HG03442 (cell line): ENCODE measurements around the gene RAB31.
A peak's percentile ranks its signal among the peaks of the same experiment; 100 is the strongest.
"Not testable (repeated sequence)": the region's sequence is repeated elsewhere in the genome, so short reads cannot be mapped to it uniquely, and the experiment has no call there.

Experiments used
- ATAC-seq: cut with Tn5 transposase; IDR thresholded peaks from one replicate; pipeline ENCODE4 v1.9.1; 2021; ENCODE audit warnings: mild to moderate bottlenecking, moderate library complexity; ENCODE audit not compliant: unreplicated experiment

Gene RAB31

DNA sequence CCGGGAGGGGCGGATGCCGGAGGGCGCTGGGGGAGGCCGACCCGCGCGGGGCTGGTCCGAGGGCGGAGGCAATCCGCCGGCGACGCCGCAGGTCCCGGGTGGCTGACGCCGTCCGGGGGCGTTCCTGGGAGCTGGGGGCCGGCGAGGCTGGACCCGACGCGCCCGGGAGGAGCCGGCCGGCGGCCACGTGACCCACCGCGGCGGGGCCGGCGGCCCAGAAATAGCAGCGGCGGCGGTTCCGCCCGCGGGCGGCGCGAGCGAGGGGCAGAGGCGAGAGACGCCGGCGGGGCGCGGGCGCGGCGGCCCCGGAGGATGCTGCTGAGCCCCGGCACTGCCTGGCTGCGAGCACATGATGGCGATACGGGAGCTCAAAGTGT is at the start of gene RAB31:
Gene RAB31, plus strand, starts transcription at position 245 of the 377 bp plus-strand sequence. Its CDS starts 105 bp downstream, at position 350.
- ATAC-seq: peak; percentile 47

DNA sequence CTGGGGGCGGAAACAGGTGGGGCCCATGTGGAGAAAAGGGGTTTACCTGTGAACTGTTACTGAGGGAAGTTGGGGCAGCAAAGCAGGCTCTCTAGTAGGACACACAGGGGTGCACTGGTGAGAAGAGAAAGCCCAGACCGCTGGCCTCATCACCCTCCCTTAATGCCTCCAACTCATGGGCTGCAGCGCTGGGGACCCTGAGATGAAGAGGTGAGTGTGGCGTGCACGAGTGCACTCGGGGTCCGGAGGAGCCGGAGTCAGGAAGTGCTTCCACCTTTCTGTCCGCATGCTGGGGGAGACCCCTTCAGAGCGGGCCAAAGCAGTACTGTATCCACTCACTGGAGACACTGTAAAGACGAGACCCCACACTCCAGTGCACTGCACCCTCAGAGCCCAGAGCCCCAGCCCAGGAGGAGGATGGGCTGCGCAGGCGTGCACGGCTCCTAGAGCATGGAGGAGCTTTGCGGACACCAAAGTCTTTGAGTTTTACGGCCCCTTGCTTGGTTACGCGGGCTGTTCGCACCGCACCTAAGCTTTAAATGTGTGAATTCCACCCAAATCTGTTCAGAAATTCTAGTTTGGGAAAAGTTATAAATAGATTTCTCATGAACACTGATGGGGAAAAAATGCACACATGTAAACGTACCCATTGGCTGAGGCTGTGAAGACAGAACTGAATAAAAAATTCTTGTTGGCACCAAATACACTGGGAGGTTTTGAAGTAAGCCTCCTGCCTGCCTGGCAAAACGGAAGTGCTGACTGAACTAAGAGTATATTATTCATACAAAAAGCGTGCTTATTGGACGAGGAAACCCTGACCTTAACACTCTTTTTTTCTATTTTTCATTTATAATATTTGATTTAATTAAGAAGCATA is 48.4 kb upstream of the RAB31 start:
- ATAC-seq: no peak

DNA sequence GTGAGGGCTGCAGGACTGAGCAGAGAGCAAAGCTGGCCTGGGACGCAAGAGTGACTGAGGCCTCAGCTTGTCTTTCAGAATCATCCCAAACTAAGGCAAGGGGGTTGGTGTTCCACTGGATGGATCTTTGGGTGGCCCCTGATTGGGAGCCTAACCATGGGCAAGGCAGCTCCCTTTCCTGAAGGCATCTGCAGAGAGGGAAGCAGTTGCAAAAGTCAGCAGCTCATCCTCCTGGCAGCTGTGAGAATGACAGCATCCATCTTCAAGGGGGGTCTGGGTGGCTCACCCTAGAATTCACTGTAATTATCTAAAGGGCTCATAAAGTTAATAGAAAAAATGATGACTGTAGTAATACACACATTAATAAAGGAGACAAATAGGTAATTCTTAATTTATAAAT is 46.5 kb upstream of the RAB31 start:
- ATAC-seq: no peak

GRCh38 chr18:9663377-9663776 is 44.7 kb upstream of the RAB31 start:
- no peak for ATAC-seq

- no peak for ATAC-seq
Measured at GRCh38 chr18:9665314-9665713, 42.8 kb upstream of the RAB31 start.

DNA sequence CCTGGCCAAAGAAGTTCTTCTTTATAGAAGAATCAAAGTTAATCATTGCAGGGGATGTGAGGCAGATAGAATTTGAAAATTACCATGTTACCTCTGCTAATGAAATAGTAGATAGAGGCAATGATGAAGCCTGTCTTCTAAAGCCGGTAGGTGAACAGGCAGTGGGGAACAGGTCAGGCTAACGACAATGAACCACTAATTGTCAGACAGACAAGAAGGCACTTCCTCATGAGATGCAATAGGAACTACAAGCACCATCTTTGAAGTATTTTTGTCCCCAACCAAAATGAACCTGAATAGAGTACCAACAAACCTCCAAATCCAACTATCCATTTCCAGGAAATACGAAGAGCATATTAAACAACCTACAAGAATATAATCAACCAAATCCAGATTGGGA is 41.6 kb upstream of the RAB31 start:
- ATAC-seq: no peak

GRCh38 chr18:9669016-9669415 is 39.1 kb upstream of the RAB31 start:
- ATAC-seq: no peak

- no peak for ATAC-seq
Measured at GRCh38 chr18:9671214-9671613, 36.9 kb upstream of the RAB31 start.

- ATAC-seq: peak; percentile 93
Measured at GRCh38 chr18:9673296-9674251, 34.5 kb upstream of the RAB31 start.

DNA sequence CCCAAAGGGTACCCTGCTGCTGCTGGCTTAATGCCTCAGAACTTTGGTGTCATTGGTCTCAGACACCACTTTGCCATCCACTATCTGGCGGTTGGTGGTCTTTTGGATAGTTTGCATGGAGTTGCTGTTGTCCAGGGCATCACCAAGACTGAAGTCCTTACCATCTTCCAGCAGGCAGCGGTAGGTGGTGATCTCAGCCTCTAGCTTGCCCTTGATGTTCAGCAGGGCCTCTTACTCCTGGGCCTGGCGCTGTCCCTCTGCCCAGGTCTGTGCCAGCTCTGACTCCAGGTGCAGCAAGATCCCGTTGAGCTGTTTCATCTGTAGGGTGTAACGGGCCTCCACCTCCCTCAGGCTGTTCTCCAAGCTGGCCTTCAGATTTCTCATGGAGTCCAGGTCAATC is 29.9 kb upstream of the RAB31 start:
- ATAC-seq: not testable (repeated sequence)

- ATAC-seq: no peak
Measured at GRCh38 chr18:9679125-9679524, 29.0 kb upstream of the RAB31 start.

DNA sequence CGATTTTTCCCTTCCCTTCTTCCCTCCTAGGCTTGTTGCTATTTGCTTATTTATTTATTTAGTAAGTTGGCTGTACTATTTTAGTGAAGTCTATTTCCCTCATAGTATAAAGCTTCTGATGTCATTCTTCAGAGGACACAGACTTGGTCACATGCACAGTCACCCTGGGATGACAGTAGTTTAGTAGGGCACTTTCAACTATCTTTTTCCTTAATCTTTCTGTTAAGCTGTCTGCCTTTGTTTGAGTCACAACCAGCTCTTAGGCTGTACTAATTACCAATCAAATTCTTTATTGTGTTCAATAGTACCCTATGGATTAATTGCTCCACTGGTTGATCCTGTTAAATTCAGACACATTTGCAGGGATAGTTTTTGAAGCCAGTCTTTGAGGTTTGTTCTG is 26.9 kb upstream of the RAB31 start:
- no peak for ATAC-seq

DNA sequence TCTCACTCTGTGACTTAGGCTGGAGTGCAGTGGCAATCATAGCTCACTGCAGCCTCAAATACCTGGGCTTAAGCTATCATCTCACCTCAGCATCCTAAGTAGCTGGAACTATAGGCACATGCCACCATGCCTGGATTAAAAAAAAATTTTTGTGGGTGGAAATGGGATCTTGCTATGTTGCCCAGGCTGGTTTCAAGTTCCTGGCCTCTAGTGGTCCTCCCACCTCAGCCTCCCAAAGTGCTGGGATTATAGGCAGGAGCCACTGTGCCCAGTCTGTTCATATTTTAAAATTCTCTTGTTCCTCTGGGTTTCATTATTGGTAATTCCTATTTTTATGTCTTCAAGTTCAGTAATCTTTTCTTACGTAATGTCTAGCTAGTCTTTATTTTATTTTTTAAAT is 25.5 kb upstream of the RAB31 start:
- no peak for ATAC-seq

- no peak for ATAC-seq
Measured at GRCh38 chr18:9683418-9684396, 24.4 kb upstream of the RAB31 start.

- ATAC-seq: no peak
Measured at GRCh38 chr18:9684881-9685614, 23.1 kb upstream of the RAB31 start.

DNA sequence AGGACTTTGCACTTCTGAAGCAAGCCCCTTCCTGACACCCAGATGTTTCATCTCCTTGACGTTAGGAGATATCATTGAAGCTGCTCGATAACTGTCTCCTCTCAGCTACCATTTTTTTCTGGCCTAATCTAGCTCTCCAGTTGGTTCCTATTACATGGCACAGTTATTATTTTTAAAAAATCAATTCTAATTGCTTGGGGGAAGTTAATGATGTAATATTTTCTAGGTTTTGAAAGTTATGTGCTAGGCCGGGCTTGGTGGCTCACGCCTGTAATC is 22.5 kb upstream of the RAB31 start:
- ATAC-seq: no peak

- no peak for ATAC-seq
Measured at GRCh38 chr18:9688036-9688741, 19.9 kb upstream of the RAB31 start.

DNA sequence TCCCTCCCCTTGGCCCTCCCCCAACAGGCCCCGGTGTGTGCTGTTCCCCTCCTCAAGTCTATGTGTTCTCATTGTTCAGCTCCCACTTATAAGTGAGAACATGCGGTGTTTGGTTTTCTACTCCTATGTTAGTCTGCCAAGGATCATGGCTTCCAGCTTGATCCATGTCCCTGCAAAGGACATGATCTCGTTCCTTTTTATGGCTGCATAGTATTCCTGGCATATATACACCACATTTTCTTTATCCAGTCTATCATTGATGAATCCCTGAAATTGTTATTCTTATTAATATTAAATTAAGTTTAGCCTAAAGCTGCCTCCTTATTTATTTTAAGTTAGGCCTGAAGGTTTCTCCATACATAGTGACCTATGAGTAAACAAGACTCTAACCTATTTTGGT is 18.8 kb upstream of the RAB31 start:
- ATAC-seq: no peak

- ATAC-seq: no peak
Measured at GRCh38 chr18:9690418-9691188, 17.5 kb upstream of the RAB31 start.
